Heart left ventricle (tissue), 13 donors: ENCODE measurements around the gene PHACTR1.
A peak's percentile ranks its signal among the peaks of the same experiment; 100 is the strongest.

Experiments
- CTCF ChIP-seq, 12 donors: fragments of 200-600 bp; sonication (generic) in 4 of 12; IDR thresholded peaks; one replicate each; pipeline versions ENCODE4 v1.5.0 to v1.8.0; 2018 to 2022; ENCODE audit warnings: antibody characterized with exemption in 12 of 12, mild to moderate bottlenecking in 5 of 12
- POLR2A ChIP-seq, 2 donors: fragments of 450-650 bp; IDR thresholded peaks; one replicate each; pipeline ENCODE4 v1.6.1; 2017; ENCODE audit warnings: antibody characterized with exemption in 2 of 2, mild to moderate bottlenecking in 2 of 2, moderate library complexity in 2 of 2
- donor health status: ischemic (EF 13 %, LVEDD 7.1; RV severe dilation, severe dysfunction).
- donor health status: DM: no; HTN: yes; CAD: no.
- donor health status: DM: no; HTN: no; CAD: no.
- donor health status: ischemic (EF 25% LVEDD 6.9; RV normal size, moderate dysfunction).
- donor health status: ischemic (EF 25% LVEDD 5.7; RV mildly dilated, moderate dysfunction).
- donor health status: ischemic (EF 35%, LVEDD 5.7; RV mildly dilated, moderate dysfunction).
- donor health status: nonischemic (EF 11% LVEDD 7.7; RV severe dilation, severe dysfunction).
- donor health status: DM: yes; HTN: yes; CAD: no.
- donor health status: PGD.
- donor health status: ischemic (EF 29% LVEDD 5.4; RV normal size, mild dysfunction).
- donor health status: nonischemic (EF 23%, LVEDD 6.1; RV moderate dilation, normal function).

DNA sequence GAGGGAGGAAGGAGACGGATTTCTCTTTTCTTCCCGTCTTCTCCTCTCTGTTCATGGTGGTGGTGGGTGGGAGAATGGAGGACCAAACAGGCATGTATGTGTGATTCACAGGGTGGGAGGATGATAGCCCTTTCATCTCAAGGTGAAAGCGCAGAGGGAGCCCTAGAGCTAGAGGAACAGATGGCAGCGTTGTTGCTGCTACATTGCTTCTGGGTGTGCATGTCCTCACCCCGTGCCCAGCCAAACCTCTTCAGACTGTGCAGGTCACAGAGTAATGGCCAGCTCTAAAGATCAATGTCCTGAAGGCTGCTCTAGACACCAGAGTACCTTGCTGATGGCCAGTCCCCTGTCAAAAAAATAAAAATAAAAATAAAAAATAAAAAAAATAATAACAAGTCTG is 310.0 kb downstream of the PHACTR1 start:
- TF ChIP-seq CTCF (IDR thresholded peaks at IDR 0.05): peak in 2 of 12 donors; percentile 6 to 7
- TF ChIP-seq POLR2A (IDR thresholded peaks at IDR 0.05): no peak
